Loucy (cell line): ENCODE data around the gene METAP1.
"Not testable (repeated sequence)": the region's sequence is repeated elsewhere in the genome, so short reads cannot be mapped to it uniquely, and the experiment has no call there.

Experiments used
- H2AFZ ChIP-seq: fragments of 200-600 bp; sonication (generic); 2 replicates; pipeline ENCODE4 v1.6.0; 2016; ENCODE audit warnings: antibody characterized with exemption, mild to moderate bottlenecking, low read length, moderate library complexity
- H3F3A ChIP-seq: fragments of 200-600 bp; 2 replicates; pipeline ENCODE4 v1.6.0; 2016; ENCODE audit warnings: antibody characterized with exemption, low read depth, mild to moderate bottlenecking
- H3K27me3 ChIP-seq: fragments of 200-600 bp; sonication (generic); 2 replicates; pipeline ENCODE4 v1.6.1; 2014; ENCODE audit warnings: low read length, mild to moderate bottlenecking; ENCODE audit not compliant: insufficient read depth, poor library complexity, severe bottlenecking
- H3K36me3 ChIP-seq: fragments of 200-600 bp; sonication (generic); 2 replicates; pipeline ENCODE4 v1.6.1; 2016; ENCODE audit warnings: low read length; ENCODE audit not compliant: insufficient read depth
- H3K4me1 ChIP-seq: fragments of 200-600 bp; sonication (generic); 2 replicates; pipeline ENCODE4 v1.5.1; 2014; ENCODE audit warnings: low read length, mild to moderate bottlenecking; ENCODE audit not compliant: insufficient read depth, poor library complexity, severe bottlenecking
- H3K4me2 ChIP-seq: fragments of 200-600 bp; sonication (generic); 2 replicates; pipeline ENCODE4 v1.6.0; 2014; ENCODE audit warnings: antibody characterized with exemption, low read length, low read depth, mild to moderate bottlenecking; ENCODE audit not compliant: poor library complexity, severe bottlenecking
- H3K4me3 ChIP-seq: fragments of 200-600 bp; sonication (generic); 2 replicates; pipeline ENCODE4 v1.5.1; 2014; ENCODE audit warnings: low read length, mild to moderate bottlenecking, mixed read lengths; ENCODE audit not compliant: poor library complexity, severe bottlenecking
- H3K79me2 ChIP-seq: fragments of 200-600 bp; sonication (generic); 2 replicates; pipeline ENCODE4 v1.6.1; 2014; ENCODE audit warnings: low read length; ENCODE audit not compliant: insufficient read depth
- H3K9ac ChIP-seq: fragments of 200-600 bp; sonication (generic); 2 replicates; pipeline ENCODE4 v1.6.0; 2014; ENCODE audit warnings: mild to moderate bottlenecking, low read depth, low read length, moderate library complexity; ENCODE audit not compliant: poor library complexity, severe bottlenecking
- H3K9me2 ChIP-seq: fragments of 200-600 bp; sonication (generic); replicated peaks from 2 replicates; pipeline ENCODE4 v1.6.1; 2016; ENCODE audit warnings: low read depth, low read length, mixed read lengths
- H3K9me3 ChIP-seq: fragments of 200-600 bp; sonication (generic); 2 replicates; pipeline ENCODE4 v1.6.1; 2014; ENCODE audit warnings: mild to moderate bottlenecking, antibody characterized with exemption, low read length, low read depth; ENCODE audit not compliant: insufficient read depth
- H4K20me1 ChIP-seq: fragments of 200-600 bp; sonication (generic); 2 replicates; pipeline ENCODE4 v1.6.0; 2014; ENCODE audit warnings: antibody characterized with exemption, low read length, mild to moderate bottlenecking; ENCODE audit not compliant: insufficient read depth, poor library complexity, severe bottlenecking
- CTCF ChIP-seq: fragments of 200-600 bp; sonication (generic); conservative IDR thresholded peaks from 2 replicates; pipeline ENCODE4 v1.5.1; 2014; ENCODE audit warnings: mild to moderate bottlenecking, antibody characterized with exemption, low read length
- EZH2phosphoT487 ChIP-seq: fragments of 200-600 bp; IDR thresholded peaks from 2 replicates; pipeline ENCODE4 v1.6.1; 2018; ENCODE audit warnings: antibody characterized with exemption, mild to moderate bottlenecking, moderate library complexity, borderline replicate concordance

Gene METAP1

GRCh38 chr4:99103166-99103565 is 107.6 kb downstream of the METAP1 start:
- Histone ChIP-seq H4K20me1 (no peaks in the 10 kb centered on the region), H3K27me3 (no peaks in the 10 kb centered on the region)

GRCh38 chr4:99104153-99104552 is 108.6 kb downstream of the METAP1 start:
- Histone ChIP-seq H3K9ac (no peak overlapping the region), H3K4me2 (no peak overlapping the region), H3F3A (no peaks in the 10 kb centered on the region), H3K36me3 (no peaks in the 10 kb centered on the region), H3K9me2 (no peaks in the 10 kb centered on the region), H3K4me1 (peaks cover 17% of the 10 kb centered on the region), H2AFZ (no peak overlapping the region), H3K79me2 (no peaks in the 10 kb centered on the region), H3K4me3 (no peak overlapping the region), H3K9me3 (no peaks in the 10 kb centered on the region), H4K20me1 (no peaks in the 10 kb centered on the region), H3K27me3 (no peaks in the 10 kb centered on the region)
- TF ChIP-seq CTCF (no peak), EZH2phosphoT487 (no peak)

More at GRCh38 chr4:99103166-99103565, 107.6 kb downstream of the METAP1 start:
- Histone ChIP-seq H3K4me2 (peak overlapping the region; percentile 49), H3K9ac (no peak overlapping the region), H2AFZ (peak overlapping the region; percentile 25; the same call in 1 of the 2 replicates), H3K4me3 (peak overlapping the region; percentile 39), H3K9me3 (no peaks in the 10 kb centered on the region), H3F3A (no peaks in the 10 kb centered on the region), H3K36me3 (no peaks in the 10 kb centered on the region), H3K9me2 (no peaks in the 10 kb centered on the region), H3K4me1 (peaks cover 17% of the 10 kb centered on the region), H3K79me2 (no peaks in the 10 kb centered on the region)
- TF ChIP-seq EZH2phosphoT487 (no peak), CTCF (no peak)

- not testable (repeated sequence) for H3K36me3 ChIP-seq, H2AFZ ChIP-seq, H3F3A ChIP-seq, H3K27me3 ChIP-seq, H3K79me2 ChIP-seq, H3K4me2 ChIP-seq, H3K9me3 ChIP-seq, H3K4me3 ChIP-seq, H3K9me2 ChIP-seq, H3K4me1 ChIP-seq, H4K20me1 ChIP-seq, H3K9ac ChIP-seq
Observed at GRCh38 chr4:99109286-99109685, 113.8 kb downstream of the METAP1 start.
